Panc1 (cell line): ENCODE measurements around the gene NACA2. TPM values are rescaled to one million over a fixed set of nuclear protein-coding genes. Genes with fewer than 3 reads are reported as not detected.

Experiments
- ATAC-seq: fragments of 200-7000 bp; cut with Tn5 transposase; 2 replicates; pipeline ENCODE4 v1.9.1; 2020; ENCODE audit warnings: mild to moderate bottlenecking, moderate library complexity
- BruUV-seq: library from RNA; stranded (reverse); fragments of 400-500 nt; replicated peaks from 2 replicates; lab custom pipeline; 2021; lab: Mats Ljungman, UMichigan
- CTCF ChIA-PET: fragments of 300-600 bp; sonication (Branson Sonifier 250); formaldehyde crosslinking; loops from one replicate; lab custom pipeline; 2022; ENCODE audit warnings: antibody characterized with exemption; lab: Charles Lee
- POLR2A ChIA-PET: fragments of 300-600 bp; sonication (Branson Sonifier 250); formaldehyde crosslinking; loops from one replicate; lab custom pipeline; 2022; ENCODE audit warnings: antibody characterized with exemption; lab: Charles Lee
- DNase-seq: peaks from one replicate; pipeline ENCODE4 v3.0.0-alpha.2; 2010; ENCODE audit warnings: low read depth, low spot score
- H3K27ac ChIP-seq: 2 replicates; pipeline ENCODE4 v1.5.1; 2011; ENCODE audit warnings: mild to moderate bottlenecking, low read length, inconsistent platforms
- H3K27me3 ChIP-seq: fragments of 200-500 bp; sonication (Bioruptor generic); 2 replicates; pipeline ENCODE4 v1.6.0; 2014; ENCODE audit warnings: low read length, inconsistent platforms; ENCODE audit not compliant: control insufficient read depth, insufficient read depth
- H3K36me3 ChIP-seq: fragments of 200-500 bp; sonication (Bioruptor generic); 2 replicates; pipeline ENCODE4 v1.5.1; 2014; ENCODE audit warnings: inconsistent platforms, mild to moderate bottlenecking, low read length, moderate library complexity; ENCODE audit not compliant: control insufficient read depth, insufficient read depth
- H3K4me1 ChIP-seq: 2 replicates; pipeline ENCODE4 v1.5.1; 2011; ENCODE audit warnings: inconsistent platforms, mild to moderate bottlenecking, low read length, moderate library complexity; ENCODE audit not compliant: control insufficient read depth, insufficient read depth
- H3K4me3 ChIP-seq, 2 experiments: 2 replicates each; pipeline ENCODE4 v1.5.1; 2011 to 2012; ENCODE audit warnings: low read depth in 2 of 2, low read length in 2 of 2, mild to moderate bottlenecking in 2 of 2, inconsistent platforms in 1 of 2, moderate library complexity in 1 of 2
- H3K9me3 ChIP-seq: fragments of 200-500 bp; sonication (Bioruptor generic); 2 replicates; pipeline ENCODE4 v1.5.1; 2014; ENCODE audit warnings: low read depth, mild to moderate bottlenecking, inconsistent platforms, low read length, moderate library complexity; ENCODE audit not compliant: control insufficient read depth, insufficient read depth
- CTCF ChIP-seq: fragments of 450-650 bp; IDR thresholded peaks from 2 replicates; pipeline ENCODE4 v1.5.1; 2017; ENCODE audit warnings: mild to moderate bottlenecking
- POLR2AphosphoS5 ChIP-seq: IDR thresholded peaks from 2 replicates; pipeline ENCODE4 v1.6.1; 2012; ENCODE audit warnings: mild to moderate bottlenecking, low read depth, low read length, moderate library complexity
- SIN3A ChIP-seq: IDR thresholded peaks from 2 replicates; pipeline ENCODE4 v1.6.1; 2012; ENCODE audit warnings: low read depth, mild to moderate bottlenecking, low read length, moderate library complexity, borderline replicate concordance; ENCODE audit not compliant: insufficient read depth
- TCF7L2 ChIP-seq: IDR thresholded peaks from 2 replicates; pipeline ENCODE4 v1.6.1; 2011; ENCODE audit warnings: mild to moderate bottlenecking, low read depth, low read length, inconsistent platforms
- in situ Hi-C: cut with HindIII; loops from 2 replicates; pipeline ENCODE4 v1.10.0; 2016; ENCODE audit warnings: low sequenced_read_pairs, low pct_unique_long_range_greater_than_20kb
- intact Hi-C: fragments of 100-400 bp; cut with micrococcal nuclease; formaldehyde crosslinking; loops from one replicate; pipeline ENCODE4 v1.10.0; 2022; ENCODE audit not compliant: unreplicated experiment
- total RNA-seq: library from RNA; stranded (reverse); gene quantifications from one replicate; pipeline ENCODE4 v1.2.1, GENCODE V29; 2021; ENCODE audit not compliant: unreplicated experiment
- TF ChIP-seq, protein P1 (sequence below), 2 experiments: IDR thresholded peaks; 2 replicates each; pipeline ENCODE4 v1.6.1; 2011 to 2012; ENCODE audit warnings: low read depth in 2 of 2, control low read depth in 1 of 2, low read length in 1 of 2, mild to moderate bottlenecking in 1 of 2, moderate library complexity in 1 of 2; ENCODE audit not compliant: insufficient read depth in 1 of 2

The NACA2 gene
- total RNA-seq, 1 experiment from 2014 or later, result not detected

- no peak overlapping the region for H3K27ac ChIP-seq
- ATAC-seq, result no peak
- no TSS peak for BruUV-seq
- H3K4me1 ChIP-seq, result 0 out of 2 replicates have a peak, but pooled peaks cover 4% of the 10 kb centered on the region
- POLR2A ChIA-PET, result no interaction called here
- no peaks in the 10 kb centered on the region for H3K36me3 ChIP-seq
- H3K9me3 ChIP-seq, result no peaks in the 10 kb centered on the region
- intact Hi-C loops (no loop called here), in situ Hi-C loops (no loop called here)
- no peak overlapping the region for H3K4me3 ChIP-seq
- TF ChIP-seq SIN3A, result no peak
- TF ChIP-seq TCF7L2, result no peak
- no peak for TF ChIP-seq POLR2AphosphoS5
- CTCF ChIA-PET, result interaction anchor here (1.1 kb wide), 1 partner anchor 8 kb away, joined by 4 read pairs; no protein-coding TSS in a partner anchor
- H3K27me3 ChIP-seq, result no peaks in the 10 kb centered on the region
- DNase-seq, result no peak
Measured at GRCh38 chr17:61582593-61582992, 8.4 kb downstream of the NACA2 start.

GRCh38 chr17:61581611-61582349 is 9.2 kb downstream of the NACA2 start:
- Histone ChIP-seq H3K27me3 (no peaks in the 10 kb centered on the region), H3K9me3 (no peaks in the 10 kb centered on the region), H3K4me3 (no peak overlapping the region), H3K36me3 (no peaks in the 10 kb centered on the region), H3K27ac (no peak overlapping the region), H3K4me1 (0 out of 2 replicates have a peak, but pooled peaks cover 4% of the 10 kb centered on the region)
- no TSS peak for BruUV-seq
- in situ Hi-C loops, result no loop called here
- DNase-seq, result no peak
- no peak for ATAC-seq
- ChIA-PET POLR2A (no interaction called here), CTCF (no interaction called here)
- intact Hi-C loops, result no loop called here
- TF ChIP-seq POLR2AphosphoS5, result no peak
- TF ChIP-seq CTCF, result no peak
- TF ChIP-seq, protein P1, sequence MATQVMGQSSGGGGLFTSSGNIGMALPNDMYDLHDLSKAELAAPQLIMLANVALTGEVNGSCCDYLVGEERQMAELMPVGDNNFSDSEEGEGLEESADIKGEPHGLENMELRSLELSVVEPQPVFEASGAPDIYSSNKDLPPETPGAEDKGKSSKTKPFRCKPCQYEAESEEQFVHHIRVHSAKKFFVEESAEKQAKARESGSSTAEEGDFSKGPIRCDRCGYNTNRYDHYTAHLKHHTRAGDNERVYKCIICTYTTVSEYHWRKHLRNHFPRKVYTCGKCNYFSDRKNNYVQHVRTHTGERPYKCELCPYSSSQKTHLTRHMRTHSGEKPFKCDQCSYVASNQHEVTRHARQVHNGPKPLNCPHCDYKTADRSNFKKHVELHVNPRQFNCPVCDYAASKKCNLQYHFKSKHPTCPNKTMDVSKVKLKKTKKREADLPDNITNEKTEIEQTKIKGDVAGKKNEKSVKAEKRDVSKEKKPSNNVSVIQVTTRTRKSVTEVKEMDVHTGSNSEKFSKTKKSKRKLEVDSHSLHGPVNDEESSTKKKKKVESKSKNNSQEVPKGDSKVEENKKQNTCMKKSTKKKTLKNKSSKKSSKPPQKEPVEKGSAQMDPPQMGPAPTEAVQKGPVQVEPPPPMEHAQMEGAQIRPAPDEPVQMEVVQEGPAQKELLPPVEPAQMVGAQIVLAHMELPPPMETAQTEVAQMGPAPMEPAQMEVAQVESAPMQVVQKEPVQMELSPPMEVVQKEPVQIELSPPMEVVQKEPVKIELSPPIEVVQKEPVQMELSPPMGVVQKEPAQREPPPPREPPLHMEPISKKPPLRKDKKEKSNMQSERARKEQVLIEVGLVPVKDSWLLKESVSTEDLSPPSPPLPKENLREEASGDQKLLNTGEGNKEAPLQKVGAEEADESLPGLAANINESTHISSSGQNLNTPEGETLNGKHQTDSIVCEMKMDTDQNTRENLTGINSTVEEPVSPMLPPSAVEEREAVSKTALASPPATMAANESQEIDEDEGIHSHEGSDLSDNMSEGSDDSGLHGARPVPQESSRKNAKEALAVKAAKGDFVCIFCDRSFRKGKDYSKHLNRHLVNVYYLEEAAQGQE (IDR thresholded peaks at IDR 0.05; ENCODE audit: insufficient read depth in 1 of 2, low read depth in 2 of 2, low read length in 1 of 2), result no peak
- TF ChIP-seq SIN3A, result no peak
- TF ChIP-seq TCF7L2, result no peak

GRCh38 chr17:61580502-61580901 is 10.5 kb downstream of the NACA2 start:
- H3K27me3 ChIP-seq, result no peaks in the 10 kb centered on the region
- H3K27ac ChIP-seq, result no peak overlapping the region
- no peaks in the 10 kb centered on the region for H3K9me3 ChIP-seq
- CTCF ChIA-PET, result interaction anchor here (0.6 kb wide), 1 partner anchor 234 kb away, joined by 3 read pairs; no protein-coding TSS in a partner anchor
- TF ChIP-seq POLR2AphosphoS5 (no peak), TCF7L2 (no peak), CTCF (no peak), SIN3A (no peak)
- TF ChIP-seq, protein P1 (IDR thresholded peaks at IDR 0.05; ENCODE audit: insufficient read depth in 1 of 2, low read depth in 2 of 2, low read length in 1 of 2), result no peak
- POLR2A ChIA-PET, result interaction anchor here (0.6 kb wide), 1 partner anchor 167 kb away, joined by 3 read pairs; no protein-coding TSS in a partner anchor
- ATAC-seq (no peak), DNase-seq (no peak)
- intact Hi-C loops, result no loop called here
- no peaks in the 10 kb centered on the region for H3K36me3 ChIP-seq
- in situ Hi-C loops, result no loop called here
- H3K4me3 ChIP-seq, result no peak overlapping the region
- no TSS peak for BruUV-seq
- 0 out of 2 replicates have a peak, but pooled peaks cover 4% of the 10 kb centered on the region for H3K4me1 ChIP-seq
